Progenitor cell of endocrine pancreas (in vitro differentiated cells): Measurements from ENCODE around the gene CD320. TPM values are rescaled to one million over a fixed set of nuclear protein-coding genes. Genes with fewer than 3 reads are reported as not detected.
"Not testable (repeated sequence)": the region's sequence is repeated elsewhere in the genome, so short reads cannot be mapped to it uniquely, and the experiment has no call there.

Experiments
- DNase-seq: peaks from one replicate; pipeline ENCODE4 v3.0.0; 2021; ENCODE audit warnings: low spot score; ENCODE audit not compliant: unreplicated experiment
- H3K27ac Mint-ChIP-seq: 2 replicates; pipeline ENCODE4 v1.8.0; 2021; ENCODE audit warnings: mild to moderate bottlenecking, moderate library complexity, mixed read lengths
- H3K27me3 Mint-ChIP-seq: 2 replicates; pipeline ENCODE4 v1.8.0; 2021; ENCODE audit warnings: mixed read lengths
- H3K36me3 Mint-ChIP-seq: 2 replicates; pipeline ENCODE4 v1.8.0; 2022; ENCODE audit warnings: mixed read lengths; ENCODE audit not compliant: insufficient read depth
- H3K4me1 Mint-ChIP-seq: 2 replicates; pipeline ENCODE4 v1.8.0; 2021; ENCODE audit warnings: low read depth, mixed read lengths
- H3K4me3 Mint-ChIP-seq: 2 replicates; pipeline ENCODE4 v1.8.0; 2021; ENCODE audit warnings: low read depth, mild to moderate bottlenecking, moderate library complexity, mixed read lengths
- H3K9me3 Mint-ChIP-seq: 2 replicates; pipeline ENCODE4 v1.8.0; 2021; ENCODE audit warnings: low read depth, mixed read lengths
- total RNA-seq: library from RNA; stranded (reverse); gene quantifications from 2 replicates; pipeline ENCODE4 v1.2.1, GENCODE V29; 2021
- TF ChIP-seq, protein P1 (sequence below): fragments of 200-600 bp; sonication (generic); IDR thresholded peaks from one replicate; pipeline ENCODE4 v1.5.0; 2021; ENCODE audit warnings: antibody characterized with exemption, mild to moderate bottlenecking; ENCODE audit not compliant: unreplicated experiment

The CD320 gene
- total RNA-seq, 1 donor from 2014 or later: 63.1 TPM

DNA sequence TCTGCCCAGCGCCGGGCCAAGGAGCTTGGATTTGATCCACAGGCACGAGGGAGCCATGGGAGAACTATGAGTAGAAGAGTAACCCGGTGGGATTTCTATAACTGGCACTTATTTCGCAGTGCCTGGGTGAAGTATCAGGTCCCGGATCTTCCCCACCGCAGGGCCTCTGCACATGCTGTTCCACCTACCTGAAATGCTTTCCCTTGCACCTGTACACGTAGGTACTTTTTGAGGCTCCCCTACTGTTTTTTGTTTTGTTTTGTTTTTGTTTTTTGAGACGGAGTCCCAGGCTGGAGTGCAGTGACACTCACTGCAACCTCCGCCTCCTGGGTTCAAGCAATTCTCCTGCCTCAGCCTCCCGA lies 35.3 kb upstream of the CD320 start:
- no peak overlapping the region for H3K27ac Mint-ChIP-seq

GRCh38 chr19:8342684-8343482 lies 34.7 kb upstream of the CD320 start, which contains the start of gene KANK3:
KANK3 (minus strand) TSS chr19:8343262; CDS start chr19:8337828, 5,434 bp downstream.
- Mint-ChIP-seq H3K27me3 (peaks cover 49% of the 10 kb centered on the region), H3K9me3 (no peaks in the 10 kb centered on the region), H3K4me1 (no peaks in the 10 kb centered on the region), H3K36me3 (no peaks in the 10 kb centered on the region), H3K27ac (no peak within 1 kb of the TSS), H3K4me3 (peak within 1 kb of the TSS; percentile 58)
- peak; percentile 92 for DNase-seq
- TF ChIP-seq, protein P1, sequence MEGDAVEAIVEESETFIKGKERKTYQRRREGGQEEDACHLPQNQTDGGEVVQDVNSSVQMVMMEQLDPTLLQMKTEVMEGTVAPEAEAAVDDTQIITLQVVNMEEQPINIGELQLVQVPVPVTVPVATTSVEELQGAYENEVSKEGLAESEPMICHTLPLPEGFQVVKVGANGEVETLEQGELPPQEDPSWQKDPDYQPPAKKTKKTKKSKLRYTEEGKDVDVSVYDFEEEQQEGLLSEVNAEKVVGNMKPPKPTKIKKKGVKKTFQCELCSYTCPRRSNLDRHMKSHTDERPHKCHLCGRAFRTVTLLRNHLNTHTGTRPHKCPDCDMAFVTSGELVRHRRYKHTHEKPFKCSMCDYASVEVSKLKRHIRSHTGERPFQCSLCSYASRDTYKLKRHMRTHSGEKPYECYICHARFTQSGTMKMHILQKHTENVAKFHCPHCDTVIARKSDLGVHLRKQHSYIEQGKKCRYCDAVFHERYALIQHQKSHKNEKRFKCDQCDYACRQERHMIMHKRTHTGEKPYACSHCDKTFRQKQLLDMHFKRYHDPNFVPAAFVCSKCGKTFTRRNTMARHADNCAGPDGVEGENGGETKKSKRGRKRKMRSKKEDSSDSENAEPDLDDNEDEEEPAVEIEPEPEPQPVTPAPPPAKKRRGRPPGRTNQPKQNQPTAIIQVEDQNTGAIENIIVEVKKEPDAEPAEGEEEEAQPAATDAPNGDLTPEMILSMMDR: no peak

More for the DNA sequence above, 35.3 kb upstream of the CD320 start:
- no peak for DNase-seq
- peaks cover 45% of the 10 kb centered on the region for H3K27me3 Mint-ChIP-seq
- H3K4me1 Mint-ChIP-seq: no peaks in the 10 kb centered on the region
- TF ChIP-seq, protein P1: no peak
- H3K36me3 Mint-ChIP-seq: no peaks in the 10 kb centered on the region
- peak overlapping the region; percentile 58 for H3K4me3 Mint-ChIP-seq
- no peaks in the 10 kb centered on the region for H3K9me3 Mint-ChIP-seq

DNA sequence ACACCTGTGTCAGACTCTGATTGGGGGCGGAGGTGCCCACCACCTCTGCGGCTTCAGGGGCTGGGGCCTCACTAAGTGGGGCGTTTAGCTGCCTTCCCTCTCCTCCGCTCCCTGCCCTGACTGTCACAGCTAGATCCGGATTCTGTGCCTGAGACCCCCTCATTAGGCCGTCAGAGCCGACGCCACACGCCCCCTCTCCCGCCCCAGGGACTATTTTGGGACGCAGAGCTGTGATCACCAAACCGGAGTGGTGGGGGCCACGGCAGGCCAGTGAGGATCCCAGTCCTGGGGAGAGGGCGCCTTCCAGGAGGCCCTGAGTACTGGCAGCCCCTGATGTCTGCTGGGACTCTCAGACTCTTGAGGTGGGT lies 34.1 kb upstream of the CD320 start:
- Mint-ChIP-seq H3K36me3 (no peaks in the 10 kb centered on the region), H3K27me3 (peaks cover 55% of the 10 kb centered on the region), H3K4me3 (no peak overlapping the region), H3K4me1 (no peaks in the 10 kb centered on the region), H3K27ac (no peak overlapping the region), H3K9me3 (no peaks in the 10 kb centered on the region)
- TF ChIP-seq, protein P1: no peak
- no peak for DNase-seq

DNA sequence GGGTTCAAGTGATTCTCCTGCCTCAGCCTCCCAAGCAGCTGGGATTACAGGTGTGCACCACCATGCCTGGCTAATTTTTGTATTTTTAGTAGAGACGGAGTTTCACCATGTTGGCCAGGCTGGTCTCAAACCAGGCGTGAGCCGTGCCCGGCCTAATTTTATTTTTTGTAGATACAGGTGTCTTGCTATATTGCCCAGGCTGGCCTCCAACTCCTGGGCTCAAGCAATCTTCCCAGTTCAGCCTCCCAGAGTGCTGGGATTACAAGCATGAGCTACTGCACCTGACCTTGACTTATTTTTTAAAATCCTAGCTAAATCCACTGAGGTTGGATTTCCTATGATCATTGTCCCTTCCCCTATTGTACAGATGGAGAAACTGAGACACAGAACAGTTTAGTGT lies 33.3 kb upstream of the CD320 start:
- not testable (repeated sequence) for H3K36me3 Mint-ChIP-seq, DNase-seq, H3K9me3 Mint-ChIP-seq, H3K4me1 Mint-ChIP-seq, H3K4me3 Mint-ChIP-seq, H3K27ac Mint-ChIP-seq
- H3K27me3 Mint-ChIP-seq: peaks cover 58% of the 10 kb centered on the region

- Mint-ChIP-seq H3K4me3 (no peak overlapping the region), H3K27ac (no peak overlapping the region), H3K27me3 (peaks cover 65% of the 10 kb centered on the region), H3K9me3 (no peaks in the 10 kb centered on the region), H3K4me1 (no peaks in the 10 kb centered on the region), H3K36me3 (no peaks in the 10 kb centered on the region)
- TF ChIP-seq, protein P1: peak; percentile 35
- DNase-seq: no peak
Observed at GRCh38 chr19:8340341-8341096, 32.4 kb upstream of the CD320 start.
